K562 (cell line): ENCODE data around the gene FAM204A. TPM values are rescaled to one million over a fixed set of nuclear protein-coding genes. Genes with fewer than 3 reads are reported as not detected.

ENCODE experiments used
- ATAC-seq: fragments of 200-7000 bp; cut with Tn5 transposase; 3 replicates; pipeline ENCODE4 v1.9.1; 2020; ENCODE audit warnings: moderate library complexity
- BruUV-seq: library from RNA; stranded (reverse); fragments of 400-500 nt; replicated peaks from 2 replicates; lab custom pipeline; 2021; lab: Mats Ljungman, UMichigan
- CTCF ChIA-PET: fragments of 300-600 bp; formaldehyde crosslinking; extraction: SDS; loops from one replicate; lab custom pipeline; 2021; ENCODE audit warnings: low intra/inter-chr PET ratio; lab: Yijun Ruan, JAX
- POLR2A ChIA-PET: fragments of 300-600, 350-650 bp; sonication (Branson Sonifier 250); formaldehyde crosslinking; extraction: SDS; loops from one replicate; lab custom pipeline; 2021; ENCODE audit warnings: antibody characterized with exemption, inconsistent platforms; lab: Yijun Ruan, JAX
- DNase-seq, 4 experiments: peaks; one replicate each; pipeline versions ENCODE4 v3.0.0 to v3.0.0-alpha.2; 2011 to 2018; ENCODE audit warnings: low spot score in 3 of 4, mixed read lengths in 3 of 4; ENCODE audit errors: extremely low read depth in 1 of 4
- FAIRE-seq: peaks from 2 replicates; lab custom pipeline; 2011; peaks lifted over from hg19 to GRCh38; lab: Jason Lieb, UNC
- H2AFZ ChIP-seq: 2 replicates; pipeline ENCODE4 v1.6.0; 2011; ENCODE audit warnings: low read depth, low read length, control low read depth, inconsistent platforms
- H3K27ac ChIP-seq: fragments of 200-600 bp; 3 replicates; pipeline ENCODE4 v1.8.0; 2011; ENCODE audit warnings: low read depth, mild to moderate bottlenecking, control low read depth, inconsistent platforms, low read length, moderate library complexity, mixed read lengths; ENCODE audit errors: extremely low read depth
- H3K27me3 ChIP-seq, 2 experiments: fragments of 300-600 bp in 1 of 2; 2 replicates in 1 of 2; 3 replicates in 1 of 2; pipeline versions ENCODE4 v1.6.0 to v1.8.0; 2011; ENCODE audit warnings: inconsistent platforms in 2 of 2, low read length in 2 of 2, mild to moderate bottlenecking in 1 of 2, mixed read lengths in 1 of 2, moderate library complexity in 1 of 2; ENCODE audit not compliant: control insufficient read depth in 2 of 2, insufficient read depth in 2 of 2
- H3K36me3 ChIP-seq: fragments of 300-600 bp; 3 replicates; pipeline ENCODE4 v1.8.0; 2011; ENCODE audit warnings: mild to moderate bottlenecking, low read length, inconsistent platforms; ENCODE audit not compliant: control insufficient read depth, insufficient read depth
- H3K4me1 ChIP-seq, 2 experiments: fragments of 200-600 bp in 1 of 2; replicated peaks in 1 of 2; 2 replicates in 1 of 2; 3 replicates in 1 of 2; pipeline versions ENCODE4 v1.5.1 to v1.8.0; 2011; ENCODE audit warnings: inconsistent platforms in 2 of 2, low read length in 2 of 2, mild to moderate bottlenecking in 1 of 2, mixed read lengths in 1 of 2, moderate library complexity in 1 of 2; ENCODE audit not compliant: control insufficient read depth in 2 of 2, insufficient read depth in 2 of 2
- H3K4me2 ChIP-seq: 2 replicates; pipeline ENCODE4 v1.6.1; 2011; ENCODE audit warnings: low read length, control low read depth, inconsistent platforms, mixed read lengths; ENCODE audit not compliant: insufficient read depth
- H3K4me3 ChIP-seq: fragments of 200-600 bp; sonication (generic), shearing (Covaris generic); 2 replicates; pipeline ENCODE4 v1.5.1; 2016; ENCODE audit warnings: control low read depth, inconsistent platforms
- H3K79me2 ChIP-seq: fragments of 200-600 bp; 3 replicates; pipeline ENCODE4 v1.8.0; 2011; ENCODE audit warnings: low read length, inconsistent platforms; ENCODE audit not compliant: control insufficient read depth, insufficient read depth
- H3K9ac ChIP-seq, 2 experiments: 2 replicates each; pipeline versions ENCODE4 v1.6.0 to v1.6.1; 2011; ENCODE audit warnings: low read depth in 2 of 2, low read length in 2 of 2, control low read depth in 1 of 2, inconsistent platforms in 1 of 2, mild to moderate bottlenecking in 1 of 2, mixed read lengths in 1 of 2; ENCODE audit not compliant: insufficient read depth in 1 of 2
- H3K9me1 ChIP-seq: one replicate; pipeline ENCODE4 v1.6.0; 2011; ENCODE audit warnings: inconsistent platforms, mild to moderate bottlenecking, low read length, moderate library complexity; ENCODE audit not compliant: control insufficient read depth, insufficient read depth
- H3K9me3 ChIP-seq: replicated peaks from 2 replicates; pipeline ENCODE4 v1.5.1; 2011; ENCODE audit warnings: low read depth, low read length, inconsistent platforms; ENCODE audit not compliant: control insufficient read depth, insufficient read depth
- H4K20me1 ChIP-seq: replicated peaks from 2 replicates; pipeline ENCODE4 v1.6.1; 2011; ENCODE audit warnings: low read length, inconsistent platforms, mixed read lengths; ENCODE audit not compliant: control insufficient read depth, insufficient read depth
- DLX4 ChIP-seq: fragments of 250-450 bp; sonication (Bioruptor Pico); IDR thresholded peaks from 2 replicates; pipeline ENCODE4 v1.6.1; 2021; ENCODE audit warnings: mild to moderate bottlenecking
- ELK1 ChIP-seq: sonication (generic); formaldehyde crosslinking; IDR thresholded peaks from 2 replicates; pipeline ENCODE4 v1.8.1; 2022; ENCODE audit warnings: missing genetic modification reagents
- HDGF ChIP-seq: fragments of 450-650 bp; IDR thresholded peaks from 2 replicates; pipeline ENCODE4 v1.6.1; 2016
- HMGN3 ChIP-seq: IDR thresholded peaks from 2 replicates; pipeline ENCODE4 v1.6.1; 2011; ENCODE audit warnings: borderline replicate concordance, low read depth, mild to moderate bottlenecking, mixed read lengths, low read length; ENCODE audit not compliant: insufficient read length; ENCODE audit errors: extremely low read depth
- KDM5B ChIP-seq: fragments of 200-600 bp; sonication (generic); IDR thresholded peaks from 2 replicates; pipeline ENCODE4 v1.6.1; 2012; ENCODE audit warnings: low read depth, mild to moderate bottlenecking, moderate library complexity, low read length, control low read depth, inconsistent platforms; ENCODE audit not compliant: insufficient replicate concordance
- MEIS2 ChIP-seq: fragments of 450-650 bp; IDR thresholded peaks from 2 replicates; pipeline ENCODE4 v1.6.1; 2014; ENCODE audit warnings: mild to moderate bottlenecking; ENCODE audit not compliant: partially characterized antibody
- NEUROD1 ChIP-seq: fragments of 150-350 bp; IDR thresholded peaks from 2 replicates; pipeline ENCODE4 v1.6.1; 2014; ENCODE audit warnings: borderline replicate concordance, low read length, low read depth; ENCODE audit not compliant: partially characterized antibody
- NR3C1 ChIP-seq: sonication (generic); formaldehyde crosslinking; IDR thresholded peaks from 2 replicates; pipeline ENCODE4 v1.8.1; 2022; ENCODE audit warnings: missing genetic modification reagents
- SIN3A ChIP-seq, 2 experiments: fragments of 150-350 bp in 1 of 2; IDR thresholded peaks; 2 replicates each; pipeline ENCODE4 v1.6.1; 2011 to 2016; ENCODE audit warnings: borderline replicate concordance in 2 of 2, low read depth in 2 of 2, low read length in 2 of 2, mild to moderate bottlenecking in 2 of 2, moderate library complexity in 2 of 2; ENCODE audit not compliant: control insufficient read depth in 1 of 2
- SMAD2 ChIP-seq: fragments of 150-350 bp; IDR thresholded peaks from 2 replicates; pipeline ENCODE4 v1.6.1; 2014; ENCODE audit warnings: low read depth, mild to moderate bottlenecking, low read length
- ZNF133 ChIP-seq: fragments of 250-450 bp; sonication (Bioruptor Pico); IDR thresholded peaks from 2 replicates; pipeline ENCODE4 v1.4.0; 2020; ENCODE audit warnings: mild to moderate bottlenecking
- ZNF146 ChIP-seq: IDR thresholded peaks from one replicate; pipeline ENCODE4 v1.6.1; 2018; ENCODE audit warnings: missing compliant biosample characterization; ENCODE audit not compliant: unreplicated experiment
- ZNF395 ChIP-seq: fragments of 200-800 bp; sonication (Bioruptor generic); IDR thresholded peaks from 2 replicates; pipeline ENCODE4 v1.6.1; 2017; ENCODE audit warnings: missing genetic modification characterization, missing compliant biosample characterization
- WGBS: fragments of 100-300 bp; shearing (Covaris generic); methylation state at CpG from one replicate; pipeline ENCODE4 v1.1.6; 2016; ENCODE audit warnings: low coverage, mixed read lengths; ENCODE audit not compliant: insufficient coverage; ENCODE audit errors: missing lambda C conversion rate; 5-methylcytosine and 5-hydroxymethylcytosine counted together
- in situ Hi-C: fragments of 300-500 bp; cut with MboI; formaldehyde crosslinking; loops from 4 replicates; pipeline ENCODE4 v1.15.0; 2018; ENCODE audit warnings: inconsistent platforms, mixed read lengths
- intact Hi-C: fragments of 100-400 bp; cut with micrococcal nuclease; formaldehyde crosslinking; loops from 2 replicates; pipeline ENCODE4 v1.14.2; 2022
- polyA plus RNA-seq, 8 experiments: library from polyadenylated mRNA; depleted of rRNA in 4 of 8; stranded (reverse) in 5 of 8; unstranded in 3 of 8; fragments of >200 nt; fragmentation: Nextera tagmentation in 2 of 8; fragmentation: Illumina TruSeq in 1 of 8; extraction: Ambion mirVana in 2 of 8; extraction: Trizol in 1 of 8; gene quantifications; 2 replicates each; pipeline versions ENCODE4 v1.2.1 to v1.2.3, GENCODE V29; 2011 to 2014; ENCODE audit warnings: inconsistent platforms in 1 of 8, missing spikeins in 1 of 8
- total RNA-seq, 7 experiments: library from RNA; depleted of rRNA in 6 of 7; stranded (reverse); fragments of >200 nt in 6 of 7; fragmentation: Illumina TruSeq in 2 of 7; extraction: Trizol in 2 of 7; gene quantifications; 2 replicates each; pipeline versions ENCODE4 v1.2.1 to v1.2.3, GENCODE V29; 2011 to 2021; ENCODE audit warnings: low replicate concordance in 1 of 7

The FAM204A gene
- total and polyA plus RNA-seq, 9 of the 15 experiments (the other 6 are each of a cell fraction or from before 2014, with no cell fraction given): 29.0 to 64.5 (median 44.9) TPM

GRCh38 chr10:118255355-118255754 is 86.8 kb downstream of the FAM204A start:
- Histone ChIP-seq H3K4me1 (no peaks in the 10 kb centered on the region), H3K9ac (no peak overlapping the region), H3K79me2 (no peaks in the 10 kb centered on the region), H3K36me3 (no peaks in the 10 kb centered on the region), H3K9me3 (no peaks in the 10 kb centered on the region), H3K4me3 (no peak overlapping the region), H3K9me1 (no peaks in the 10 kb centered on the region), H4K20me1 (no peaks in the 10 kb centered on the region), H3K27ac (no peak overlapping the region), H3K27me3 (peaks cover 6 to 18% of the 10 kb centered on the region in 2 experiments; a peak in 4 of 5 replicates), H2AFZ (no peak overlapping the region), H3K4me2 (no peak overlapping the region)
- ChIA-PET POLR2A (no interaction called here), CTCF (no interaction called here)
- intact Hi-C loops: no loop called here
- FAIRE-seq: no peak
- WGBS: 3% methylated on average over 7 of the region's 8 CpGs
- ATAC-seq: no peak
- in situ Hi-C loops: no loop called here
- no TSS peak for BruUV-seq
- TF ChIP-seq DLX4: no peak
- TF ChIP-seq HMGN3: no peak
- no peak for DNase-seq

- peaks cover 6 to 18% of the 10 kb centered on the region in 2 experiments; a peak in 4 of 5 replicates for H3K27me3 ChIP-seq
- no TSS peak for BruUV-seq
- no peaks in the 10 kb centered on the region for H3K4me1 ChIP-seq
- in situ Hi-C loops (no loop called here), intact Hi-C loops (no loop called here)
- no peaks in the 10 kb centered on the region for H3K9me3 ChIP-seq
- no peak overlapping the region for H3K27ac ChIP-seq
- WGBS: 0% methylated on average over 3 of the region's 4 CpGs
- H3K4me3 ChIP-seq: no peak overlapping the region
- H4K20me1 ChIP-seq: no peaks in the 10 kb centered on the region
- H3K9me1 ChIP-seq: no peaks in the 10 kb centered on the region
- H3K79me2 ChIP-seq: no peaks in the 10 kb centered on the region
- ChIA-PET CTCF (no interaction called here), POLR2A (no interaction called here)
- FAIRE-seq (no peak), ATAC-seq (no peak), DNase-seq (no peak)
- no peak overlapping the region for H2AFZ ChIP-seq
- H3K9ac ChIP-seq: no peak overlapping the region
- no peaks in the 10 kb centered on the region for H3K36me3 ChIP-seq
- H3K4me2 ChIP-seq: no peak overlapping the region
- TF ChIP-seq ELK1 (CRISPR knock-in tag): no peak
- no peak for TF ChIP-seq KDM5B
- no peak for TF ChIP-seq ZNF146 (CRISPR knock-in tag)
- no peak for TF ChIP-seq ZNF395
- TF ChIP-seq HDGF: no peak
- TF ChIP-seq NEUROD1: no peak
- TF ChIP-seq SMAD2: no peak
- no peak for TF ChIP-seq MEIS2
- TF ChIP-seq NR3C1 (CRISPR knock-in tag): no peak
- TF ChIP-seq SIN3A (IDR thresholded peaks at IDR 0.05; ENCODE audit: borderline replicate concordance in 2 of 2, control insufficient read depth in 1 of 2, low read depth in 2 of 2, low read length in 2 of 2): no peak
- TF ChIP-seq ZNF133 (CRISPR knock-in tag): no peak
Observed at GRCh38 chr10:118254654-118255053, 87.5 kb downstream of the FAM204A start.
